LNCaP clone FGC (cell line): ENCODE results near the gene HRH1.

Source experiments
- DNase-seq: peaks from one replicate; pipeline ENCODE4 v3.0.0-alpha.2; 2011; ENCODE audit warnings: low read depth
- H3K4me3 ChIP-seq: 2 replicates; pipeline ENCODE4 v1.5.1; 2011; ENCODE audit warnings: mild to moderate bottlenecking, low read depth, low read length, control low read depth
- TF ChIP-seq, protein P1 (sequence below): IDR thresholded peaks from 2 replicates; pipeline ENCODE4 v1.5.1; 2012; ENCODE audit warnings: mild to moderate bottlenecking; ENCODE audit not compliant: control insufficient read depth, insufficient read depth; ENCODE audit errors: extremely low read depth

HRH1 gene

DNA sequence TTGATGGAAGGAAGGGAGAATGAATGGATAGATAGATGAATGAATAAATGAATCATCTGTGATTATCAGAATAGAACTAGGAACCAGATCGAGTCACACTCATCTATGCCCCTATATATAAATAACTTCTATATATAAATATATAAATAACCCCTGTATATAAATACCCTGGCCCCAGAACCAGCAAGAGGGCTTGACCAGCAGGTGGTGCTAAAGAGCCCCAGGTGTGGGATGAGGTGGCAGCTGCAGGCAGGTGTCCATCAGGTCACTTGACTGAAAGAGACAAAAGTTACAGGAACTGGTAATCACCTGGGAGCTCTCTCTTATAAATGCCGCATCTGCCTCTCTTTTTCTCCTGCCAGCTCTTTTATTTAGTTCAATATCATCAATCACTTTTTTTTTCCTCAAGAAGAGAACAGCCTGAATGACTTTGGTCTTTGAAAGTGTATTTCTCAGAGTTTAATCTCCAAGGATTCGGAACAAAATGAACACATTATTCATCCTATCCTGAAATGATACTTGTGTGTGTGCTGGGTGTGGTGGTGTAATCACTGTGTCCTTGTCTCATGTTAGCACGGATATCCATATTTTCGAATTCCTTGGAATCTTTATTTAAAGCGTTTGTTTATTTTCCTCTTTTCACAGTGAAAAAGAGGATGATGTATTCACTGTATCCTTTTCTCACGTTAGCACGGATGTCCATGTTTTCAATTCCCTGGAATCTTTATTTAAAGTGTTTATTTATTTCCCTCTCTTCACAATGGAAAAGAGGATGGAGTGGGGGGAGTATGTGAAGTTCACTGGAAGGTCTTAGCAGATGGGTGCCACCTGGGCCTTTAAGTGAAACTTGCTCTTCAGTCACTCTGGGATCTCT is 82.5 kb downstream of the HRH1 start:
- DNase-seq, result peak; percentile 77
- H3K4me3 ChIP-seq, result no peak overlapping the region
- TF ChIP-seq, protein P1, sequence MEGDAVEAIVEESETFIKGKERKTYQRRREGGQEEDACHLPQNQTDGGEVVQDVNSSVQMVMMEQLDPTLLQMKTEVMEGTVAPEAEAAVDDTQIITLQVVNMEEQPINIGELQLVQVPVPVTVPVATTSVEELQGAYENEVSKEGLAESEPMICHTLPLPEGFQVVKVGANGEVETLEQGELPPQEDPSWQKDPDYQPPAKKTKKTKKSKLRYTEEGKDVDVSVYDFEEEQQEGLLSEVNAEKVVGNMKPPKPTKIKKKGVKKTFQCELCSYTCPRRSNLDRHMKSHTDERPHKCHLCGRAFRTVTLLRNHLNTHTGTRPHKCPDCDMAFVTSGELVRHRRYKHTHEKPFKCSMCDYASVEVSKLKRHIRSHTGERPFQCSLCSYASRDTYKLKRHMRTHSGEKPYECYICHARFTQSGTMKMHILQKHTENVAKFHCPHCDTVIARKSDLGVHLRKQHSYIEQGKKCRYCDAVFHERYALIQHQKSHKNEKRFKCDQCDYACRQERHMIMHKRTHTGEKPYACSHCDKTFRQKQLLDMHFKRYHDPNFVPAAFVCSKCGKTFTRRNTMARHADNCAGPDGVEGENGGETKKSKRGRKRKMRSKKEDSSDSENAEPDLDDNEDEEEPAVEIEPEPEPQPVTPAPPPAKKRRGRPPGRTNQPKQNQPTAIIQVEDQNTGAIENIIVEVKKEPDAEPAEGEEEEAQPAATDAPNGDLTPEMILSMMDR, result peak; percentile 77

- no peak overlapping the region for H3K4me3 ChIP-seq
- no peak for DNase-seq
These were observed 83.8 kb downstream of the HRH1 start for GRCh38 chr3:11238060-11238459.

GRCh38 chr3:11238880-11239279 is 84.6 kb downstream of the HRH1 start:
- DNase-seq, result no peak
- TF ChIP-seq, protein P1, result no peak
- no peak overlapping the region for H3K4me3 ChIP-seq

More at GRCh38 chr3:11238060-11238459, 83.8 kb downstream of the HRH1 start:
- TF ChIP-seq, protein P1, result no peak

- DNase-seq, result peak; percentile 56
- TF ChIP-seq, protein P1, result no peak
- H3K4me3 ChIP-seq, result no peak overlapping the region
These were observed 85.5 kb downstream of the HRH1 start for GRCh38 chr3:11239796-11240195.

GRCh38 chr3:11240496-11240895 is 86.2 kb downstream of the HRH1 start:
- no peak overlapping the region for H3K4me3 ChIP-seq
- TF ChIP-seq, protein P1, result no peak
- DNase-seq, result no peak

DNA sequence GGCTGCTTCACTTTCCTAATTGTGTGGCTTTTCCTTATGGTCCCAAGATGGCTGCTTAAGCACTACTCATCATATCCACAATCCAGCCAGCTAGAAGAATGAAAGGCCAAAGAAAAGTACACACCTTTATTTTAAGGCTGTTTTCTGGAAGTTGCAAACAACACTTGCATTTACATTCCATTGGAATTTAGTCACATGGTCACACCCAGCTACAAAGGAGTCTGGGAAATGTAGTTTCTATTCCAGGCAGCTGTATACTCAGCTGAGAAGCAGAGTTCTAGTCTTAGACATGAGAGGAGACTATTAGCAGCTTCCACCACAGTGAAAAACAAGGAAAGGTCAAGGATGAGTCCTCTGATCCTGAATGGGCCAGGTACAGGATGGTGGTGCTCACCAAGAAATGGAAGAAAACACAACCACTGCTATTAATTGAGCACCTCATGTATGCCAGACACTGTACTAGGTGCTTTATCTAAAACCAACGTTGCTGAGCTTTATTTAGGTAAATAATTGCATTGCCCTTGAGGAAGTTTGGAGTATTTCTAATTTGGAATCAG is 89.9 kb downstream of the HRH1 start:
- DNase-seq, result no peak
- TF ChIP-seq, protein P1, result no peak
- no peak overlapping the region for H3K4me3 ChIP-seq
